HEK293T (cell line): ENCODE results near the gene AP3D1.

ENCODE experiments used
- CTBP1 ChIP-seq: fragments of 450-650 bp; IDR thresholded peaks from 2 replicates; pipeline ENCODE4 v1.6.1; 2016; ENCODE audit warnings: borderline replicate concordance
- FOXA1 ChIP-seq: fragments of 450-650 bp; IDR thresholded peaks from 2 replicates; pipeline ENCODE4 v1.6.1; 2016; ENCODE audit warnings: mild to moderate bottlenecking
- FOXK2 ChIP-seq: fragments of 450-650 bp; IDR thresholded peaks from 2 replicates; pipeline ENCODE4 v1.6.1; 2016; ENCODE audit warnings: mild to moderate bottlenecking
- SP1 ChIP-seq: fragments of 450-650 bp; IDR thresholded peaks from 2 replicates; pipeline ENCODE4 v1.6.1; 2017
- SUZ12 ChIP-seq: fragments of 450-650 bp; IDR thresholded peaks from 2 replicates; pipeline ENCODE4 v1.6.1; 2016; ENCODE audit warnings: mild to moderate bottlenecking
- TARDBP ChIP-seq: fragments of 450-650 bp; IDR thresholded peaks from 2 replicates; pipeline ENCODE4 v1.6.1; 2016
- ZNF384 ChIP-seq: fragments of 450-650 bp; IDR thresholded peaks from 2 replicates; pipeline ENCODE4 v1.6.1; 2016

DNA sequence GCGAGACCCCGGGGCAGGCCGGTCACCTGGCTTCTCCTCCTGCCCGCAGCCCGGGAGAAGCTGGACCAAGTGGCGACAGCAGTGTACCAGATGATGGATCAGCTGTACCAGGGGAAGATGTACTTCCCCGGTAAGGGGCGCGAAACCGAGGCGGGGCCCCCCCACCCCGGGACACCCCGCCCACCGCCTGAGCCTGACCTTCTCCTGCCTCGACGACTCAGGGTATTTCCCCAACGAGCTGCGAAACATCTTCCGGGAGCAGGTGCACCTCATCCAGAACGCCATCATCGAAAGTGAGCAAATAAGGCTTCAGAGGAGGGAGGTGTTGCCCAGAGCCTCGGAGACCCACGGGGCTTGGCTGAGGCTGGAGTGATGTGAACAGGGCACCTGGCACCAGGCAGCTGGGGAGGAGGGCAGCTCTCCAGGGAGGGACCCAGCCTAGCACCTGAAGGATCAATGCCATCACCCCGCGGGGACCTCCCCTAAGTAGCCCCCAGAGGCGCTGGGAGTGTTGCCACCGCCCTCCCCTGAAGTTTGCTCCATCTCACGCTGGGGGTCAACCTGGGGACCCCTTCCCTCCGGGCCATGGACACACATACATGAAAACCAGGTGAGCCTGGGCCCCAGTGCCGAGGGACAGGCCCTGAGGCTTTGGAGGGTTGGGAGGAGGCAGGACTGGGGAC, 54.0 kb downstream of the AP3D1 start:
- no peak for TF ChIP-seq SP1
- no peak for TF ChIP-seq FOXK2
- TF ChIP-seq TARDBP: no peak
- TF ChIP-seq SUZ12: no peak
- TF ChIP-seq CTBP1: no peak
- no peak for TF ChIP-seq FOXA1
- no peak for TF ChIP-seq ZNF384
